Measurements from ENCODE around the gene ZFYVE26. TPM values are rescaled to one million over a fixed set of nuclear protein-coding genes. Genes with fewer than 3 reads are reported as not detected.

The ZFYVE26 gene
- total and polyA plus RNA-seq, 10 of the 15 experiments (the other 5 are each of a cell fraction or from before 2014, with no cell fraction given): 1.00 to 25.6 (median 12.0) TPM

DNA sequence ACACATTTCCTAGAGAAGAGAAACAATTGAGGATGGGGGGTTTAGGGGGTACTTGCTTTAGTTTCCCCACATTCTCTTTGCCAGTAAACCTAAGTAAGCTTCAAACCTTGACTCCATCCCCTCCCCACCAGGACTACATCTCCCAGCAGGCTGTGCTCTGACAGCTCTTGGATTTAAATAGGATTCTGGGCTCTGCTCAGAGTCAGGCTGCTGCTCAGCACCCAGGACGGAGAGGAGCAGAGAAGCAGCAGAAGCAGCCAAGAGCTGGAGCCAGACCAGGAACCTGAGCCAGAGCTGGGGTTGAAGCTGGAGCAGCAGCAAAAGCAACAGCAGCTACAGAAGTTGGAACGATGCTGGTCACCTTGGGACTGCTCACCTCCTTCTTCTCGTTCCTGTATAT lies 94.1 kb downstream of the ZFYVE26 start:
- Histone ChIP-seq H4K20me1 (ENCODE audit: control insufficient read depth, insufficient read depth) (no peaks in the 10 kb centered on the region), H3K27ac (ENCODE audit: control insufficient read depth, insufficient read depth) (no peak overlapping the region), H3K36me3 (ENCODE audit: control insufficient read depth in 2 of 2, insufficient read depth in 2 of 2, low read length in 1 of 2) (no peaks in the 10 kb centered on the region), H3K79me2 (ENCODE audit: control insufficient read depth, insufficient read depth, low read length) (no peaks in the 10 kb centered on the region), H3K9ac (ENCODE audit: control insufficient read depth, insufficient read depth, low read length) (no peak overlapping the region), H3K4me1 (ENCODE audit: control insufficient read depth, insufficient read depth, low read length) (no peaks in the 10 kb centered on the region; the same call in 1 of the 2 replicates), H3K27me3 (replicated peaks in 1 of 2; ENCODE audit: control insufficient read depth in 2 of 2, insufficient read depth in 2 of 2, low read length in 1 of 2) (no peaks in the 10 kb centered on the region), H3K4me3 (no peak overlapping the region), H3K9me3 (replicated peaks; ENCODE audit: control insufficient read depth, insufficient read depth, low read length) (no peaks in the 10 kb centered on the region; the same call in 2 of the 3 replicates), H3K4me2 (ENCODE audit: control insufficient read depth, insufficient read depth) (no peak overlapping the region), H2AFZ (ENCODE audit: control insufficient read depth, low read depth, low read length) (no peak overlapping the region)
- DNase-seq (ENCODE audit: low read depth, low spot score) (no peak), FAIRE-seq (no peak), ATAC-seq (peak; percentile 42)
- POLR2A ChIA-PET: interaction anchor here (0.5 to 0.8 kb wide), 2 partner anchors 10 to 20 kb away, joined by 6 to 9 read pairs; no protein-coding TSS in a partner anchor
- SMC1A ChIA-PET (ENCODE audit: uncharacterized antibody, unreplicated experiment): interaction anchor here (1.2 kb wide), 1 partner anchor 18 kb away, joined by 3 read pairs; no protein-coding TSS in a partner anchor
- TF ChIP-seq RAD21 (IDR thresholded peaks at IDR 0.05; ENCODE audit: insufficient read depth, low read depth, low read length): no peak
- peak; percentile 43 for TF ChIP-seq SIX5 (IDR thresholded peaks at IDR 0.05; ENCODE audit: low read depth, low read length, severe bottlenecking)
- RAD21 ChIA-PET (ENCODE audit: unreplicated experiment): interaction anchor here (1.3 kb wide), 1 partner anchor 18 kb away, joined by 3 read pairs; no protein-coding TSS in a partner anchor
- intact Hi-C loops (cut with micrococcal nuclease; ENCODE audit: unreplicated experiment) (no loop called here), in situ Hi-C loops (cut with MboI) (no loop called here)
- BruUV-seq (replicated peaks): no TSS peak
- WGBS (ENCODE audit: insufficient coverage, insufficient replicate concordance, low lambda C conversion rate, missing lambda C conversion rate): 0% methylated on average over 3 of the region's 3 CpGs
- CTCF ChIA-PET: interaction anchor here (0.9 to 1.3 kb wide), 2 partner anchors 18 to 195 kb away, joined by 4 read pairs; no protein-coding TSS in a partner anchor

DNA sequence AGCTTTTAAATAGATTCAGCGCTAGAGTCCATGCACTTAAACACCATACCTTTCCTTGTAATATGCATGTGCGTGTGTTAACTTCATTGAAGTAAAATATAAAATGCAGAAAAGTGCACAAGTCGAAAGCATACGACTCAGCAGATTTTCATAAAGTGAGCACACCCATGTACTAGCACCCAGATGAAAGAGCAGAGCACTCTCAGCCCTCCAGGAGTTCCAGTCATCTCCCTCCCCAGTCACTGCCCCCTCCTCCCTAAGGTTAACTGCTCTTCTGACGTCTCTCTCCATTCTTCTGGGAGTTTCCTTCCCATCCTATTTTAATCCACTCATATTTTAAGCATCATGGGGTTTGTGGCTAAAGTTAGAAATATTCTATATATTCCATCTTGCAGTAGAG lies 94.5 kb downstream of the ZFYVE26 start:
- 44% methylated on average over 5 of the region's 5 CpGs for WGBS (ENCODE audit: insufficient coverage, insufficient replicate concordance, low lambda C conversion rate, missing lambda C conversion rate)
- Histone ChIP-seq H3K4me1 (ENCODE audit: control insufficient read depth, insufficient read depth, low read length) (no peaks in the 10 kb centered on the region; the same call in 1 of the 2 replicates), H3K9ac (ENCODE audit: control insufficient read depth, insufficient read depth, low read length) (no peak overlapping the region), H3K4me3 (no peak overlapping the region), H3K27me3 (replicated peaks in 1 of 2; ENCODE audit: control insufficient read depth in 2 of 2, insufficient read depth in 2 of 2, low read length in 1 of 2) (no peaks in the 10 kb centered on the region), H4K20me1 (ENCODE audit: control insufficient read depth, insufficient read depth) (no peaks in the 10 kb centered on the region), H2AFZ (ENCODE audit: control insufficient read depth, low read depth, low read length) (no peak overlapping the region), H3K4me2 (ENCODE audit: control insufficient read depth, insufficient read depth) (no peak overlapping the region), H3K79me2 (ENCODE audit: control insufficient read depth, insufficient read depth, low read length) (no peaks in the 10 kb centered on the region), H3K9me3 (replicated peaks; ENCODE audit: control insufficient read depth, insufficient read depth, low read length) (no peaks in the 10 kb centered on the region; the same call in 2 of the 3 replicates), H3K27ac (ENCODE audit: control insufficient read depth, insufficient read depth) (no peak overlapping the region), H3K36me3 (ENCODE audit: control insufficient read depth in 2 of 2, insufficient read depth in 2 of 2, low read length in 1 of 2) (no peaks in the 10 kb centered on the region)
- no TSS peak for BruUV-seq (replicated peaks)
- in situ Hi-C loops (cut with MboI) (no loop called here), intact Hi-C loops (cut with micrococcal nuclease; ENCODE audit: unreplicated experiment) (no loop called here)
- CTCF ChIA-PET: interaction anchor here (0.9 to 1.3 kb wide), 2 partner anchors 18 to 195 kb away, joined by 4 read pairs; no protein-coding TSS in a partner anchor
- POLR2A ChIA-PET: interaction anchor here (0.5 kb wide), 1 partner anchor 21 kb away, joined by 6 read pairs; no protein-coding TSS in a partner anchor
- SMC1A ChIA-PET (ENCODE audit: uncharacterized antibody, unreplicated experiment): interaction anchor here (1.2 kb wide), 1 partner anchor 18 kb away, joined by 3 read pairs; no protein-coding TSS in a partner anchor
- TF ChIP-seq SREBF1 (IDR thresholded peaks at IDR 0.05; ENCODE audit: low read length) (no peak), BRCA1 (IDR thresholded peaks at IDR 0.05; ENCODE audit: low read depth, low read length) (no peak), EED (IDR thresholded peaks at IDR 0.05; ENCODE audit: low read depth) (no peak), EP300 (IDR thresholded peaks at IDR 0.05; ENCODE audit: borderline replicate concordance in 1 of 2, control insufficient read depth in 1 of 2, low read depth in 2 of 2, low read length in 2 of 2) (no peak), CEBPB (IDR thresholded peaks at IDR 0.05; ENCODE audit: borderline replicate concordance in 1 of 2, low read depth in 2 of 2, low read length in 2 of 2) (no peak), WRNIP1 (IDR thresholded peaks at IDR 0.05; ENCODE audit: borderline replicate concordance, low read depth, low read length) (no peak)
- TF ChIP-seq, protein P1, sequence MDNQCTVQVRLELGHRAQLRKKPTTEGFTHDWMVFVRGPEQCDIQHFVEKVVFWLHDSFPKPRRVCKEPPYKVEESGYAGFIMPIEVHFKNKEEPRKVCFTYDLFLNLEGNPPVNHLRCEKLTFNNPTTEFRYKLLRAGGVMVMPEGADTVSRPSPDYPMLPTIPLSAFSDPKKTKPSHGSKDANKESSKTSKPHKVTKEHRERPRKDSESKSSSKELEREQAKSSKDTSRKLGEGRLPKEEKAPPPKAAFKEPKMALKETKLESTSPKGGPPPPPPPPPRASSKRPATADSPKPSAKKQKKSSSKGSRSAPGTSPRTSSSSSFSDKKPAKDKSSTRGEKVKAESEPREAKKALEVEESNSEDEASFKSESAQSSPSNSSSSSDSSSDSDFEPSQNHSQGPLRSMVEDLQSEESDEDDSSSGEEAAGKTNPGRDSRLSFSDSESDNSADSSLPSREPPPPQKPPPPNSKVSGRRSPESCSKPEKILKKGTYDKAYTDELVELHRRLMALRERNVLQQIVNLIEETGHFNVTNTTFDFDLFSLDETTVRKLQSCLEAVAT (IDR thresholded peaks at IDR 0.05): no peak
- no peak for FAIRE-seq
- ATAC-seq: no peak
- DNase-seq (ENCODE audit: low read depth, low spot score): no peak
- RAD21 ChIA-PET (ENCODE audit: unreplicated experiment): interaction anchor here (1.3 kb wide), 1 partner anchor 17 kb away, joined by 3 read pairs; no protein-coding TSS in a partner anchor

All from GM12878 (cell line).